SU-DHL-6 (cell line): ENCODE data around the gene CRYBG1.

Source experiments
- H2AFZ ChIP-seq: fragments of 200-600 bp; sonication (generic); 2 replicates; pipeline ENCODE4 v1.6.1; 2014; ENCODE audit warnings: low read depth, mild to moderate bottlenecking, moderate library complexity, mixed read lengths, antibody characterized with exemption, low read length; ENCODE audit not compliant: severe bottlenecking
- H3F3A ChIP-seq: fragments of 200-600 bp; shearing (Covaris generic); 2 replicates; pipeline ENCODE4 v1.6.0; 2016; ENCODE audit warnings: antibody characterized with exemption, mild to moderate bottlenecking; ENCODE audit not compliant: insufficient read depth
- H3K27ac ChIP-seq: fragments of 200-600 bp; sonication (generic); 2 replicates; pipeline ENCODE4 v1.5.1; 2016; ENCODE audit warnings: low read depth, mild to moderate bottlenecking, low read length, moderate library complexity, mixed read lengths
- H3K27me3 ChIP-seq: fragments of 200-600 bp; sonication (generic), shearing (Covaris generic); 2 replicates; pipeline ENCODE4 v1.6.0; 2014; ENCODE audit warnings: mild to moderate bottlenecking, low read length
- H3K36me3 ChIP-seq: fragments of 200-600 bp; sonication (generic); 2 replicates; pipeline ENCODE4 v1.6.1; 2014; ENCODE audit warnings: mild to moderate bottlenecking, low read length, mixed read lengths
- H3K4me2 ChIP-seq: fragments of 300-600, 200-600 bp; shearing (Covaris generic), sonication (generic); 2 replicates; pipeline ENCODE4 v1.6.0; 2014; ENCODE audit warnings: low read length, low read depth, mild to moderate bottlenecking; ENCODE audit not compliant: poor library complexity, severe bottlenecking
- H3K4me3 ChIP-seq: fragments of 200-600 bp; sonication (generic); 2 replicates; pipeline ENCODE4 v1.5.1; 2014; ENCODE audit warnings: antibody characterized with exemption, low read length, mild to moderate bottlenecking, mixed read lengths; ENCODE audit not compliant: insufficient read depth, poor library complexity, severe bottlenecking
- H3K79me2 ChIP-seq: fragments of 200-600 bp; sonication (generic); 2 replicates; pipeline ENCODE4 v1.6.1; 2014; ENCODE audit warnings: mild to moderate bottlenecking, low read length, moderate library complexity; ENCODE audit not compliant: insufficient read depth
- H3K9ac ChIP-seq: fragments of 200-600 bp; sonication (generic); 2 replicates; pipeline ENCODE4 v1.7.0; 2014; ENCODE audit warnings: mild to moderate bottlenecking, low read length
- H3K9me2 ChIP-seq: fragments of 200-600 bp; sonication (generic); replicated peaks from 2 replicates; pipeline ENCODE4 v1.6.1; 2014; ENCODE audit warnings: low read length; ENCODE audit not compliant: insufficient read depth
- H3K9me3 ChIP-seq: fragments of 200-600 bp; sonication (generic); 2 replicates; pipeline ENCODE4 v1.6.1; 2014; ENCODE audit warnings: low read length, mixed read lengths; ENCODE audit not compliant: insufficient read depth
- H4K20me1 ChIP-seq: fragments of 200-600 bp; sonication (generic); 2 replicates; pipeline ENCODE4 v1.6.1; 2014; ENCODE audit warnings: low read depth, mild to moderate bottlenecking, antibody characterized with exemption, low read length, moderate library complexity, mixed read lengths
- EZH2phosphoT487 ChIP-seq: fragments of 200-600 bp; sonication (generic), shearing (Covaris generic); conservative IDR thresholded peaks from 2 replicates; pipeline ENCODE4 v1.6.1; 2018; ENCODE audit warnings: mild to moderate bottlenecking, antibody characterized with exemption, low read length, moderate library complexity, mixed read lengths
- TF ChIP-seq, protein P1 (sequence below): fragments of 200-600 bp; sonication (generic); IDR thresholded peaks from one replicate; pipeline ENCODE4 v1.5.1; 2017; ENCODE audit warnings: antibody characterized with exemption, mild to moderate bottlenecking, low read length, moderate library complexity; ENCODE audit not compliant: insufficient read depth, poor library complexity, severe bottlenecking

The CRYBG1 gene

DNA sequence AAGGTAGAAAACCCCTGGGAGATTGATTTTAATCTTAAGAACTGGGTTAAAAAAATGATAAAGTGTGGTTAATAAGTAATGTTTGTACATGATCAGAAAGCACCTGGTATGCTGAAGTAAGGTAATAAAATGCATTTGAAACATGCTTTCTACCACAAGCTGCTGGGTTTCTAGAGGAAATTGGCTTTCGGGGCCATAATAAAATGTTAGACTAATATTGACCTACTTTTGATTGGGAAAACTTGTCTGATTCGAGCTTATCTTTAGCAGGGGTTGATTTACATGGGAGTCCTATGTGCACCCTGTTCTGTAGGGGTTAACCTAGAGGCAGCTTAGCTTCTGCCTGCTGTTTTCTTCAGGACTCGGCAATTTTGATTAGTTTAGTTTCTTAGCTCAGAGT is 50.5 kb downstream of the CRYBG1 start:
- no peak overlapping the region for H3K4me3 ChIP-seq
- H2AFZ ChIP-seq, result no peak overlapping the region
- H3K27ac ChIP-seq, result no peak overlapping the region
- H3K4me2 ChIP-seq, result no peak overlapping the region
- no peak for TF ChIP-seq EZH2phosphoT487
- TF ChIP-seq, protein P1, sequence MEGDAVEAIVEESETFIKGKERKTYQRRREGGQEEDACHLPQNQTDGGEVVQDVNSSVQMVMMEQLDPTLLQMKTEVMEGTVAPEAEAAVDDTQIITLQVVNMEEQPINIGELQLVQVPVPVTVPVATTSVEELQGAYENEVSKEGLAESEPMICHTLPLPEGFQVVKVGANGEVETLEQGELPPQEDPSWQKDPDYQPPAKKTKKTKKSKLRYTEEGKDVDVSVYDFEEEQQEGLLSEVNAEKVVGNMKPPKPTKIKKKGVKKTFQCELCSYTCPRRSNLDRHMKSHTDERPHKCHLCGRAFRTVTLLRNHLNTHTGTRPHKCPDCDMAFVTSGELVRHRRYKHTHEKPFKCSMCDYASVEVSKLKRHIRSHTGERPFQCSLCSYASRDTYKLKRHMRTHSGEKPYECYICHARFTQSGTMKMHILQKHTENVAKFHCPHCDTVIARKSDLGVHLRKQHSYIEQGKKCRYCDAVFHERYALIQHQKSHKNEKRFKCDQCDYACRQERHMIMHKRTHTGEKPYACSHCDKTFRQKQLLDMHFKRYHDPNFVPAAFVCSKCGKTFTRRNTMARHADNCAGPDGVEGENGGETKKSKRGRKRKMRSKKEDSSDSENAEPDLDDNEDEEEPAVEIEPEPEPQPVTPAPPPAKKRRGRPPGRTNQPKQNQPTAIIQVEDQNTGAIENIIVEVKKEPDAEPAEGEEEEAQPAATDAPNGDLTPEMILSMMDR, result no peak
- no peaks in the 10 kb centered on the region for H3K36me3 ChIP-seq
- H3K27me3 ChIP-seq, result no peaks in the 10 kb centered on the region
- no peaks in the 10 kb centered on the region for H3F3A ChIP-seq
- H3K9ac ChIP-seq, result no peak overlapping the region
- H3K9me3 ChIP-seq, result no peaks in the 10 kb centered on the region
- no peaks in the 10 kb centered on the region for H4K20me1 ChIP-seq
- H3K9me2 ChIP-seq, result no peaks in the 10 kb centered on the region
- H3K79me2 ChIP-seq, result no peaks in the 10 kb centered on the region

DNA sequence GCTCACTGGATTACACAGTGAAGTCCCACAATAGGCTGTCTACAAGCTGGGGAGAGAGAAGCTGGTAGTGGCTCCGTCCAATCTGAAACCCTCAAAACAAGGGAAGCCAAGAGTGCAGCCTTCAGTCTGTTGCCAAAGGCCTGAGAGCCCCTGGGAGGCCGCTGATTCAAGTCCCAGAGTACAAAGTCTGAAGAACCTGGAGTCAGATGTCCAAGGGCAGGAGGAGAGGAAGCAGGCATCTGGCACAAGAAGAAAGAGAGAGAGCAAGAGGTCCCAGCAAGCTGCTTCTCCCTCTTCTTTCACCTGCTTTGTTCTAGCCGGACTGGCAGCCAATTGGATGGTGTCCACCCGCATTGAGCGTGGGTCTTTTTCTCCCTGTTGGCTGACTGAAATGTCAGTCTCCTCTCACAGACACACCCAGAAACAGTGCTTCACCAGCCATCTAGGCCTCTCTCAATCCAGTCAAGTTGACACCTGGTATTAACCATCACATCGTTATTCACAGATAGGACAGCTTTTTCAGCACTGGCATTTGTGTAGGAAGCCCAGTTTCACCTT is 51.2 kb downstream of the CRYBG1 start:
- H3F3A ChIP-seq, result no peaks in the 10 kb centered on the region
- no peaks in the 10 kb centered on the region for H3K79me2 ChIP-seq
- no peaks in the 10 kb centered on the region for H3K9me2 ChIP-seq
- no peak overlapping the region for H3K4me2 ChIP-seq
- H2AFZ ChIP-seq, result no peak overlapping the region
- no peak for TF ChIP-seq EZH2phosphoT487
- TF ChIP-seq, protein P1, result no peak
- H4K20me1 ChIP-seq, result no peaks in the 10 kb centered on the region
- no peak overlapping the region for H3K4me3 ChIP-seq
- H3K27me3 ChIP-seq, result no peaks in the 10 kb centered on the region
- no peak overlapping the region for H3K27ac ChIP-seq
- no peaks in the 10 kb centered on the region for H3K9me3 ChIP-seq
- H3K9ac ChIP-seq, result no peak overlapping the region
- no peaks in the 10 kb centered on the region for H3K36me3 ChIP-seq

DNA sequence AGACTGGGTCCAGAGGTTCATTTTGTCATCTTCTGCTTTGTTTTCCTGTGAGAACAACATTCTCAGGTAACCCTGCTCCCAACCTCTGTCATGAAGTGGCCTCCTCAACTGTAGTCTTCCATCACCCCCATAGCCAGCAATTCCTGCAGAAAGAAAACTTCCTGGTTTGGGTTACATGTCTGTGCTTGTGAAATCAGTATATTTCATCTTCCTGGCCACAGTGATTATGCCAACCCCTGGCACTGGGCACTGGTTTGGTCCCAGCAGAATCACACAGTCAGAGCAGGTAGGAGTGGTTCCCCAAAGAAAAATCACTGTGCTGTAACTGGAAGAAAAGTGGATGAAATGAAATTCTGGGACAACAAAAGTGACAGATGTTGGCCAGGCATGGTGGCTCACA is 52.5 kb downstream of the CRYBG1 start:
- TF ChIP-seq, protein P1, result no peak
- no peak for TF ChIP-seq EZH2phosphoT487
- H3K4me3 ChIP-seq, result no peak overlapping the region

DNA sequence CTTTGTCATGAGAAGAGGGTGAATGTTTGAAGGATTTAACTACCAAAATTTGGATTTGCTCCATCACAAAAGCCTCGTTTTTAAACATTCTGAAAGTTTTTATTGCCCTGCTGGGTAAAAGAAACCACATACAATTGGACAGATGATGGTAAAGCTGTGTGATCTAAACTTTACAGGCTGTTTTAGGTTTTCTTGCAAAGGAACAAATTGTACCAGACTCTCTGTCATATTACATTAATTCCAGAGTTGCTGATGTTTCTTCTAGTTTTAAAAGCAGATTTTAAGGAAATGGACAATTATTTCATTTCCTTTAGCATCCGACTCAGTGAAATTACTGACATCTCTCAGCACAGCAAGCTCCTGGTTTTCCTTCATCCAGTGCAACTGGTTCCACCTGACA is 53.2 kb downstream of the CRYBG1 start:
- Histone ChIP-seq H4K20me1 (no peaks in the 10 kb centered on the region), H3K36me3 (no peaks in the 10 kb centered on the region), H3K9ac (no peak overlapping the region), H3K9me3 (no peaks in the 10 kb centered on the region), H3K27ac (no peak overlapping the region), H2AFZ (no peak overlapping the region), H3K9me2 (no peaks in the 10 kb centered on the region), H3K79me2 (no peaks in the 10 kb centered on the region), H3K4me3 (no peak overlapping the region), H3K27me3 (no peaks in the 10 kb centered on the region), H3K4me2 (no peak overlapping the region), H3F3A (no peaks in the 10 kb centered on the region)
- TF ChIP-seq EZH2phosphoT487, result no peak
- TF ChIP-seq, protein P1, result no peak

More for the DNA sequence above, 52.5 kb downstream of the CRYBG1 start:
- no peaks in the 10 kb centered on the region for H3K36me3 ChIP-seq
- H3K4me2 ChIP-seq, result no peak overlapping the region
- no peaks in the 10 kb centered on the region for H3K27me3 ChIP-seq
- no peak overlapping the region for H3K9ac ChIP-seq
- H3F3A ChIP-seq, result no peaks in the 10 kb centered on the region
- no peaks in the 10 kb centered on the region for H3K9me2 ChIP-seq
- H3K9me3 ChIP-seq, result no peaks in the 10 kb centered on the region
- no peak overlapping the region for H2AFZ ChIP-seq
- no peaks in the 10 kb centered on the region for H3K79me2 ChIP-seq
- H4K20me1 ChIP-seq, result no peaks in the 10 kb centered on the region
- H3K27ac ChIP-seq, result no peak overlapping the region
